HFF-Myc (cell line): ENCODE measurements around the gene GJD3.

Source experiments
- DNase-seq: peaks from one replicate; pipeline ENCODE4 v3.0.0-alpha.2; 2011; ENCODE audit warnings: low read depth; ENCODE audit errors: extremely low read depth
- H3K4me3 ChIP-seq: replicated peaks from 2 replicates; pipeline ENCODE4 v1.5.1; 2011; ENCODE audit warnings: low read depth, mild to moderate bottlenecking, control low read depth, low read length
- TF ChIP-seq, protein P1 (sequence below): IDR thresholded peaks from 2 replicates; pipeline ENCODE4 v1.5.1; 2012; ENCODE audit warnings: mild to moderate bottlenecking, low read depth, low read length, control low read depth; ENCODE audit errors: missing control alignments

GJD3 gene

DNA sequence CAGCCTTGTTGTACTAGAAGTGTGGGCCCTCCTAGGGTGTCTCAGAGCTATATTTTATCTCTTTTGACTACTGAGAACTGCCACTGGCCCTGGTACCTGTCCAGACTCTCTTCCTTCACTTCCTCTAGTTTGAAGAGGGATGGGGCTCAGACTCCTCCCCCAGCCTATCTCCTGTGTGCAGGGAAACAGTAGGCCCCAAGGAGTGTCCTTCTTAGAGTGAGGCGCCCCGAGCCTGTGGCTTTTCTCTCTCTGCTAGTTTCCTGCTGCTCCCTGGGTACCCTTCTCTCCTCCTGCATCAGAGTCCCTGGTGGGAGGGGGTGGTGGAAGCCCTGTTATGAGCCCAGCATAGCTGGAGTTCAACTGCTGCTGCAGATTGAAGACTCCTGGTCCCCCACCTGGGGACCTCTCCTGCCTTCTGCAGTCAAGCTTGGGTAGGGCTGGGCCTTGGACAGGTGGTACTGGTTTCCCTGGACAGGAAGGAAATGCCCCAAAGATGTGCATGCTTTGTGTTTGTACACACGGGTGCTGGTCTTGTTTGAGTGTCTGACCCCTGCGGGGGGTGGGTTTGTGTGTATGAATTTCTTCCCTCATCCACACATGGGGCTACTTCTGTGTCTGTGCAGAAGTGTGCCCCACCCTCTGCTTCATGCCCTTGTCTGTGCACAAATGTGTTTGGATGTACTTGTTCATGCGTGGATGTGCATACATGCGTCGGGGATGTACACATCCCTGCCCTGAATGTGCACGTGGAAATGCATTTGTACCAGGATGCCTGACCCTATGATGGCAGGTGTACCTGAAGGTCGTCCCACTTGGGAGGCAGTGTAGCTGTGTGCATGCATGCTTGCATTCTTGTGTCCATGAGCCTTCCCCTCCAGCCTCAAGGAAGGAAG lies 48.6 kb downstream of the GJD3 start:
- H3K4me3 ChIP-seq = no peak overlapping the region
- no peak for DNase-seq
- TF ChIP-seq, protein P1, sequence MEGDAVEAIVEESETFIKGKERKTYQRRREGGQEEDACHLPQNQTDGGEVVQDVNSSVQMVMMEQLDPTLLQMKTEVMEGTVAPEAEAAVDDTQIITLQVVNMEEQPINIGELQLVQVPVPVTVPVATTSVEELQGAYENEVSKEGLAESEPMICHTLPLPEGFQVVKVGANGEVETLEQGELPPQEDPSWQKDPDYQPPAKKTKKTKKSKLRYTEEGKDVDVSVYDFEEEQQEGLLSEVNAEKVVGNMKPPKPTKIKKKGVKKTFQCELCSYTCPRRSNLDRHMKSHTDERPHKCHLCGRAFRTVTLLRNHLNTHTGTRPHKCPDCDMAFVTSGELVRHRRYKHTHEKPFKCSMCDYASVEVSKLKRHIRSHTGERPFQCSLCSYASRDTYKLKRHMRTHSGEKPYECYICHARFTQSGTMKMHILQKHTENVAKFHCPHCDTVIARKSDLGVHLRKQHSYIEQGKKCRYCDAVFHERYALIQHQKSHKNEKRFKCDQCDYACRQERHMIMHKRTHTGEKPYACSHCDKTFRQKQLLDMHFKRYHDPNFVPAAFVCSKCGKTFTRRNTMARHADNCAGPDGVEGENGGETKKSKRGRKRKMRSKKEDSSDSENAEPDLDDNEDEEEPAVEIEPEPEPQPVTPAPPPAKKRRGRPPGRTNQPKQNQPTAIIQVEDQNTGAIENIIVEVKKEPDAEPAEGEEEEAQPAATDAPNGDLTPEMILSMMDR = no peak

DNA sequence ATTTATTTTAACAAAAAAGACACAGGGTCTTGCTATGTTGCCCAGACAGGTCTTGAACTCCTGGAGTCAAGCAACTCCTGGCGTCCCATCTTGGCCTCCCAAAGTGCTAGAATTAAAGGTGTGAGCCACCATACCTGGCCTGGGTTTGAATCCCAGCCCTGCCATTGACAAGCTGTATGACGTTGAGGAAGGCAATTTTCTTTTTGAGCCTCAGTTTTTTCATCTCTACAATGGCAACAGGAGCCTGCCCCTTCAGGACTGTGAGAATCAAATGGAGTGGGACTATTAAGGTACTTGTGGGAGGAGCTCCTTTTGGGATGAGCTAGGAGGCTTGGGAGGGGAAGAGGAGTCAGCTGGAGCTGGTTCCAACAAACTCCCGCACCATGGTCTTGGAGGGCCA lies 49.3 kb downstream of the GJD3 start:
- DNase-seq = no peak
- TF ChIP-seq, protein P1 = no peak

DNA sequence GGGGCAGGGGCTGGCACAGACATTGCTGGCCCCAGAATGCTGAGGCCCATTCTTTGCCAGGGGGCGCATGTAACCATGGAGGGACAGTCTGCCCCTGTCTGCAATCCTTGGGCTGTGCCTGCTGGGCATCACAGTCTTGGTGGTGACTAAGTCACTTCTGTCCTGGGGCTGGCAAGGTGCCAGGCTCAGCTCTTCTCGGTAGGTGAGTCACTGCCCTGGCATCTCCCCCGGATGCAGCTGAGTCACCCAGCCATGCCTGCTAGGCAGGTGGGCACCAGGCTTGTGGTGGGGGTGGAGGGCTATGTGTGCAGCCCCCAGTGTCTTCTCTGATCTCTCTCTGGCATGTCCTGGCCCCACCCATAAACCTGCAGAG lies 50.0 kb downstream of the GJD3 start:
- DNase-seq = peak; percentile 80
- no peak overlapping the region for H3K4me3 ChIP-seq
- TF ChIP-seq, protein P1 = no peak

More for the DNA sequence above, 49.3 kb downstream of the GJD3 start:
- H3K4me3 ChIP-seq = no peak overlapping the region

GRCh38 chr17:40313668-40314583 lies 50.6 kb downstream of the GJD3 start:
- no peak for DNase-seq
- no peak overlapping the region for H3K4me3 ChIP-seq
- TF ChIP-seq, protein P1 = no peak
